ENCODE measurements around the gene C21orf91.

Gene C21orf91

DNA sequence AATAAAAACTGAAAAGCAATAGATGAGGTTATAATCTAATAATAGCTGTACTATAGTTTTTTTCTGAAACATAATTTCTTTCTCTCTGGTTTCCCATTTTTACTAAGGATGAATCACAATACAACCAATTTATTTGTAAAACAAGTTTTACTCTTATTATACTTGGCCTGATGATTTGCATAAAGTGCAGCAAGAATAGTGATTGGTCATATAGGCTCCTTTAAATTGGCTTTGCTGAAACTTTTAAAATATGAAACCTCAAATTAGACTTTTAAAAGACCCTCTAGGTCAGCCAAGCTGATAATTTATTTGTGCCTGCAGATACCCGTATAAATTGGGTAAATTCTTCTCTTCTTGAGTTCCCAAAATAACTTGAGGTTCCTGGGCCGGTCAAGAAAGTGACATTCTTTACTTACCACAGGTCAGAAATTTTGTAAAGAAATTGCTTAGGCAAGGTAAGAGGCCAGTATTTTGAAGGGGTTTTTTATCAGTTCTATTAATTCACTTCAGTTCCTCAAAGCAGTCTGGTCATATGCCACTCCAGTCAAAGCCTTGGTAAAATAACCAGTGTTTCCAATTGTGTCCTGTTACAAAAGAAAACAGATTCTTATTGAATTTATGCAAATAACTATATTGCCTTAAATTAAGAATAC, 76.1 kb downstream of the C21orf91 start:
- H3K4me3 ChIP-seq (ENCODE audit: low read depth, low read length), result no peak overlapping the region
- DNase-seq (ENCODE audit: low read depth), result no peak
- TF ChIP-seq MYC (IDR thresholded peaks at IDR 0.05; ENCODE audit: low read depth, low read length), result no peak
- no peak for TF ChIP-seq MAX (IDR thresholded peaks at IDR 0.05; ENCODE audit: low read depth, low read length)
- TF ChIP-seq, protein P1, sequence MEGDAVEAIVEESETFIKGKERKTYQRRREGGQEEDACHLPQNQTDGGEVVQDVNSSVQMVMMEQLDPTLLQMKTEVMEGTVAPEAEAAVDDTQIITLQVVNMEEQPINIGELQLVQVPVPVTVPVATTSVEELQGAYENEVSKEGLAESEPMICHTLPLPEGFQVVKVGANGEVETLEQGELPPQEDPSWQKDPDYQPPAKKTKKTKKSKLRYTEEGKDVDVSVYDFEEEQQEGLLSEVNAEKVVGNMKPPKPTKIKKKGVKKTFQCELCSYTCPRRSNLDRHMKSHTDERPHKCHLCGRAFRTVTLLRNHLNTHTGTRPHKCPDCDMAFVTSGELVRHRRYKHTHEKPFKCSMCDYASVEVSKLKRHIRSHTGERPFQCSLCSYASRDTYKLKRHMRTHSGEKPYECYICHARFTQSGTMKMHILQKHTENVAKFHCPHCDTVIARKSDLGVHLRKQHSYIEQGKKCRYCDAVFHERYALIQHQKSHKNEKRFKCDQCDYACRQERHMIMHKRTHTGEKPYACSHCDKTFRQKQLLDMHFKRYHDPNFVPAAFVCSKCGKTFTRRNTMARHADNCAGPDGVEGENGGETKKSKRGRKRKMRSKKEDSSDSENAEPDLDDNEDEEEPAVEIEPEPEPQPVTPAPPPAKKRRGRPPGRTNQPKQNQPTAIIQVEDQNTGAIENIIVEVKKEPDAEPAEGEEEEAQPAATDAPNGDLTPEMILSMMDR (IDR thresholded peaks at IDR 0.05; ENCODE audit: low read depth, low read length), result no peak
- no peak for TF ChIP-seq POLR2A (IDR thresholded peaks at IDR 0.05; ENCODE audit: extremely low read depth, insufficient read length)

GRCh38 chr21:17742181-17742580, 77.0 kb downstream of the C21orf91 start:
- no peak for TF ChIP-seq POLR2A (IDR thresholded peaks at IDR 0.05; ENCODE audit: extremely low read depth, insufficient read length)
- no peak for TF ChIP-seq MYC (IDR thresholded peaks at IDR 0.05; ENCODE audit: low read depth, low read length)
- TF ChIP-seq, protein P1 (IDR thresholded peaks at IDR 0.05; ENCODE audit: low read depth, low read length), result no peak
- no peak for TF ChIP-seq MAX (IDR thresholded peaks at IDR 0.05; ENCODE audit: low read depth, low read length)
- DNase-seq (ENCODE audit: low read depth), result no peak
- H3K4me3 ChIP-seq (ENCODE audit: low read depth, low read length), result no peak overlapping the region
